C4-2B (cell line): ENCODE results near the gene PRKCE.

Experiments used
- ZFX ChIP-seq: fragments of 450-650 bp; IDR thresholded peaks from 2 replicates; pipeline ENCODE4 v1.6.1; 2017
- TF ChIP-seq, protein P1 (sequence below): fragments of 450-650 bp; conservative IDR thresholded peaks from 2 replicates; pipeline ENCODE4 v1.5.1; 2017; ENCODE audit warnings: mild to moderate bottlenecking

DNA sequence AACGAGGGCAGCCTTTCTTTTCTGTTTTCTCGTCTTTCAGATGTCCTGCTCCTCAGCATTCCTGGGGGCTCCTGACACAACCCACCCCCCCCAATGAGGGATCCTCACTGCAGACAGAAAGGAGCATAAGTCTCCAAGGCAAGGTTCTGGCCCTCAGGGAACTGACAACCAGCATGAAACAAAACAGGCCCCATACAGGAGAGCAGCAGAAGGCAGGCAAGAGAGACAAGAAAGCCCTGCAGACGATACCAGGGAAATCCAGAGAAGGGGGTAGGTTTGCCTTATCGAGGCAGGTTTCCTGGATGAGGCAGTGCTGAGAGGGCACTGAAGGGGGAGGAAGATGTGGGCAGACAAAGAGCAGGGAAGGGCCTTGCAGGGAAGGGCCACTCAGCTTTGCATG lies 541.9 kb downstream of the PRKCE start:
- TF ChIP-seq, protein P1, sequence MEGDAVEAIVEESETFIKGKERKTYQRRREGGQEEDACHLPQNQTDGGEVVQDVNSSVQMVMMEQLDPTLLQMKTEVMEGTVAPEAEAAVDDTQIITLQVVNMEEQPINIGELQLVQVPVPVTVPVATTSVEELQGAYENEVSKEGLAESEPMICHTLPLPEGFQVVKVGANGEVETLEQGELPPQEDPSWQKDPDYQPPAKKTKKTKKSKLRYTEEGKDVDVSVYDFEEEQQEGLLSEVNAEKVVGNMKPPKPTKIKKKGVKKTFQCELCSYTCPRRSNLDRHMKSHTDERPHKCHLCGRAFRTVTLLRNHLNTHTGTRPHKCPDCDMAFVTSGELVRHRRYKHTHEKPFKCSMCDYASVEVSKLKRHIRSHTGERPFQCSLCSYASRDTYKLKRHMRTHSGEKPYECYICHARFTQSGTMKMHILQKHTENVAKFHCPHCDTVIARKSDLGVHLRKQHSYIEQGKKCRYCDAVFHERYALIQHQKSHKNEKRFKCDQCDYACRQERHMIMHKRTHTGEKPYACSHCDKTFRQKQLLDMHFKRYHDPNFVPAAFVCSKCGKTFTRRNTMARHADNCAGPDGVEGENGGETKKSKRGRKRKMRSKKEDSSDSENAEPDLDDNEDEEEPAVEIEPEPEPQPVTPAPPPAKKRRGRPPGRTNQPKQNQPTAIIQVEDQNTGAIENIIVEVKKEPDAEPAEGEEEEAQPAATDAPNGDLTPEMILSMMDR: no peak
- TF ChIP-seq ZFX: no peak
